ENCODE results near the gene KANTR. TPM values are rescaled to one million over a fixed set of nuclear protein-coding genes. Genes with fewer than 3 reads are reported as not detected.

The KANTR gene
- polyA plus RNA-seq, 1 donor from 2014 or later, result 37.5 TPM

GRCh38 chrX:53155512-53156206 is 61.7 kb downstream of the KANTR start:
- no peak overlapping the region for H3K27ac ChIP-seq (ENCODE audit: low read length)
- H3K9me2 ChIP-seq (ENCODE audit: insufficient read depth, low read length), result no peaks in the 10 kb centered on the region
- no peaks in the 10 kb centered on the region for H4K20me1 ChIP-seq (ENCODE audit: insufficient read depth)
- H3K4me3 ChIP-seq (ENCODE audit: low read length), result no peak overlapping the region
- TF ChIP-seq SMC3 (conservative IDR thresholded peaks at IDR 0.05; ENCODE audit: poor library complexity), result no peak
- TF ChIP-seq EP300 (conservative IDR thresholded peaks at IDR 0.05; ENCODE audit: poor library complexity, severe bottlenecking), result no peak
- no peak for TF ChIP-seq TAF1 (IDR thresholded peaks at IDR 0.05; ENCODE audit: low read depth)
- no peak for TF ChIP-seq RAD21 (conservative IDR thresholded peaks at IDR 0.05)
- TF ChIP-seq EZH2 (IDR thresholded peaks at IDR 0.05; ENCODE audit: borderline replicate concordance, insufficient read depth, low read length, poor library complexity, severe bottlenecking), result no peak
- H3F3A ChIP-seq (ENCODE audit: insufficient read depth, low read length, poor library complexity, severe bottlenecking), result no peaks in the 10 kb centered on the region
- H3K27me3 ChIP-seq (ENCODE audit: insufficient read depth, low read depth, low read length), result no peaks in the 10 kb centered on the region
- H3K4me2 ChIP-seq (ENCODE audit: low read length), result no peak overlapping the region
- H3K9me3 ChIP-seq (ENCODE audit: low read length), result no peaks in the 10 kb centered on the region
- H2AFZ ChIP-seq (ENCODE audit: low read depth, low read length), result no peak overlapping the region
- no peaks in the 10 kb centered on the region for H3K36me3 ChIP-seq (ENCODE audit: insufficient read depth, low read length)
- H3K9ac ChIP-seq (ENCODE audit: low read length), result no peak overlapping the region
- no peaks in the 10 kb centered on the region for H3K79me2 ChIP-seq (replicated peaks; ENCODE audit: insufficient read depth, low read length)

- Histone ChIP-seq H3K79me2 (replicated peaks; ENCODE audit: insufficient read depth, low read length) (no peaks in the 10 kb centered on the region), H3K27me3 (ENCODE audit: insufficient read depth, low read depth, low read length) (no peaks in the 10 kb centered on the region), H3K9me3 (ENCODE audit: low read length) (no peaks in the 10 kb centered on the region), H3K4me2 (ENCODE audit: low read length) (no peak overlapping the region), H2AFZ (ENCODE audit: low read depth, low read length) (no peak overlapping the region), H3K36me3 (ENCODE audit: insufficient read depth, low read length) (no peaks in the 10 kb centered on the region), H3K9ac (ENCODE audit: low read length) (no peak overlapping the region), H3K9me2 (ENCODE audit: insufficient read depth, low read length) (no peaks in the 10 kb centered on the region), H3K27ac (ENCODE audit: low read length) (no peak overlapping the region), H3F3A (ENCODE audit: insufficient read depth, low read length, poor library complexity, severe bottlenecking) (no peaks in the 10 kb centered on the region), H4K20me1 (ENCODE audit: insufficient read depth) (no peaks in the 10 kb centered on the region), H3K4me3 (ENCODE audit: low read length) (no peak overlapping the region)
- TF ChIP-seq CTCF (IDR thresholded peaks at IDR 0.05; ENCODE audit: poor library complexity, severe bottlenecking), result no peak
- no peak for TF ChIP-seq EP300 (conservative IDR thresholded peaks at IDR 0.05; ENCODE audit: poor library complexity, severe bottlenecking)
- no peak for TF ChIP-seq REST (IDR thresholded peaks at IDR 0.05; ENCODE audit: borderline replicate concordance)
These were observed 62.3 kb downstream of the KANTR start for GRCh38 chrX:53156207-53156596.

- Histone ChIP-seq H3K27me3 (ENCODE audit: insufficient read depth, low read depth, low read length) (no peaks in the 10 kb centered on the region), H3K4me3 (ENCODE audit: low read length) (no peak overlapping the region), H3F3A (ENCODE audit: insufficient read depth, low read length, poor library complexity, severe bottlenecking) (no peaks in the 10 kb centered on the region), H2AFZ (ENCODE audit: low read depth, low read length) (no peak overlapping the region), H3K9me2 (ENCODE audit: insufficient read depth, low read length) (no peaks in the 10 kb centered on the region), H3K9me3 (ENCODE audit: low read length) (no peaks in the 10 kb centered on the region), H3K4me2 (ENCODE audit: low read length) (no peak overlapping the region), H3K27ac (ENCODE audit: low read length) (no peak overlapping the region), H3K36me3 (ENCODE audit: insufficient read depth, low read length) (no peaks in the 10 kb centered on the region), H3K79me2 (replicated peaks; ENCODE audit: insufficient read depth, low read length) (no peaks in the 10 kb centered on the region), H4K20me1 (ENCODE audit: insufficient read depth) (no peaks in the 10 kb centered on the region), H3K9ac (ENCODE audit: low read length) (no peak overlapping the region)
- no peak for TF ChIP-seq SMC3 (conservative IDR thresholded peaks at IDR 0.05; ENCODE audit: poor library complexity)
- TF ChIP-seq REST (IDR thresholded peaks at IDR 0.05; ENCODE audit: borderline replicate concordance), result no peak
- no peak for TF ChIP-seq EZH2 (IDR thresholded peaks at IDR 0.05; ENCODE audit: borderline replicate concordance, insufficient read depth, low read length, poor library complexity, severe bottlenecking)
- no peak for TF ChIP-seq TAF1 (IDR thresholded peaks at IDR 0.05; ENCODE audit: low read depth)
- TF ChIP-seq RAD21 (conservative IDR thresholded peaks at IDR 0.05), result no peak
- no peak for TF ChIP-seq EP300 (conservative IDR thresholded peaks at IDR 0.05; ENCODE audit: poor library complexity, severe bottlenecking)
- no peak for TF ChIP-seq MXI1 (conservative IDR thresholded peaks at IDR 0.05; ENCODE audit: poor library complexity, severe bottlenecking)
- TF ChIP-seq CTCF (IDR thresholded peaks at IDR 0.05; ENCODE audit: poor library complexity, severe bottlenecking), result no peak
- no peak for TF ChIP-seq POLR2AphosphoS5 (IDR thresholded peaks at IDR 0.05)
These were observed 65.2 kb downstream of the KANTR start for GRCh38 chrX:53159184-53159583.
